G401.6 (cell line): ENCODE results near the gene TENM3.
A peak's percentile ranks its signal among the peaks of the same experiment; 100 is the strongest.

Experiments used
- FAIRE-seq: peaks from 2 replicates; lab custom pipeline; 2012; peaks lifted over from hg19 to GRCh38; lab: Jason Lieb, UNC

TENM3 gene

GRCh38 chr4:182845618-182846017 lies 602.4 kb downstream of the TENM3 start:
- FAIRE-seq: no peak

- FAIRE-seq: no peak
Measured at GRCh38 chr4:182846036-182846435, 602.8 kb downstream of the TENM3 start.

GRCh38 chr4:182847576-182848450 lies 604.6 kb downstream of the TENM3 start:
- FAIRE-seq: no peak

GRCh38 chr4:182848685-182849084 lies 605.5 kb downstream of the TENM3 start:
- peak; percentile 84 for FAIRE-seq
